Measurements from ENCODE around the gene RBMY1D. TPM values are rescaled to one million over a fixed set of nuclear protein-coding genes. Genes with fewer than 3 reads are reported as not detected.

RBMY1D gene
- total RNA-seq, 1 donor from 2014 or later: not detected

DNA sequence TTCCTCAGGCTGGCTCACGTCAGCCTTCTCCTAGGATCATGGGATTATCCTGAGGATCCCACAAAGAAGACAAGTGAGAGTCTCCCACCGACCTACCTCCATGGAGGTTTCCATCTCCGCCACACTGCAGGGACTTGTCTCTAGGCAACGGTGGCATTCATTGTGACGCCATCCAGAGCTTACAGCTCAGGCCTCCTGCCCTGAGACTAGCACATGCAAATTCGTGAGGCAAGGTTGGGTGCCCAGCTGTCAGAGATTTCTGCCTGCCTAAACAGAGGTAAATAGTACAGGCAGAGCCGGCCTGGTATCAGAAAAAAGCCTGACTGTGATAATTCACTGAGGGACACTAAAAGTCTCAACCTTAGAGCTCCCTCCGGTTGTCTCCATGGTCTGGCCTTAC, 58.0 kb downstream of the RBMY1D start:
- Histone ChIP-seq H3K9me3 (no peaks in the 10 kb centered on the region), H3K27me3 (no peaks in the 10 kb centered on the region), H3K27ac (no peak overlapping the region), H3K4me1 (no peaks in the 10 kb centered on the region), H3K36me3 (no peaks in the 10 kb centered on the region), H3K4me3 (no peak overlapping the region)
- intact Hi-C loops (cut with DNase I): no loop called here
- TF ChIP-seq POLR2AphosphoS5 (IDR thresholded peaks at IDR 0.05; ENCODE audit: insufficient read depth in 1 of 2, low read depth in 1 of 2) (no peak), POLR2A (IDR thresholded peaks at IDR 0.05) (no peak)
- TF ChIP-seq, protein P1, sequence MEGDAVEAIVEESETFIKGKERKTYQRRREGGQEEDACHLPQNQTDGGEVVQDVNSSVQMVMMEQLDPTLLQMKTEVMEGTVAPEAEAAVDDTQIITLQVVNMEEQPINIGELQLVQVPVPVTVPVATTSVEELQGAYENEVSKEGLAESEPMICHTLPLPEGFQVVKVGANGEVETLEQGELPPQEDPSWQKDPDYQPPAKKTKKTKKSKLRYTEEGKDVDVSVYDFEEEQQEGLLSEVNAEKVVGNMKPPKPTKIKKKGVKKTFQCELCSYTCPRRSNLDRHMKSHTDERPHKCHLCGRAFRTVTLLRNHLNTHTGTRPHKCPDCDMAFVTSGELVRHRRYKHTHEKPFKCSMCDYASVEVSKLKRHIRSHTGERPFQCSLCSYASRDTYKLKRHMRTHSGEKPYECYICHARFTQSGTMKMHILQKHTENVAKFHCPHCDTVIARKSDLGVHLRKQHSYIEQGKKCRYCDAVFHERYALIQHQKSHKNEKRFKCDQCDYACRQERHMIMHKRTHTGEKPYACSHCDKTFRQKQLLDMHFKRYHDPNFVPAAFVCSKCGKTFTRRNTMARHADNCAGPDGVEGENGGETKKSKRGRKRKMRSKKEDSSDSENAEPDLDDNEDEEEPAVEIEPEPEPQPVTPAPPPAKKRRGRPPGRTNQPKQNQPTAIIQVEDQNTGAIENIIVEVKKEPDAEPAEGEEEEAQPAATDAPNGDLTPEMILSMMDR (IDR thresholded peaks at IDR 0.05): no peak
- no peak for DNase-seq (ENCODE audit: extremely low spot score in 2 of 2)

DNA sequence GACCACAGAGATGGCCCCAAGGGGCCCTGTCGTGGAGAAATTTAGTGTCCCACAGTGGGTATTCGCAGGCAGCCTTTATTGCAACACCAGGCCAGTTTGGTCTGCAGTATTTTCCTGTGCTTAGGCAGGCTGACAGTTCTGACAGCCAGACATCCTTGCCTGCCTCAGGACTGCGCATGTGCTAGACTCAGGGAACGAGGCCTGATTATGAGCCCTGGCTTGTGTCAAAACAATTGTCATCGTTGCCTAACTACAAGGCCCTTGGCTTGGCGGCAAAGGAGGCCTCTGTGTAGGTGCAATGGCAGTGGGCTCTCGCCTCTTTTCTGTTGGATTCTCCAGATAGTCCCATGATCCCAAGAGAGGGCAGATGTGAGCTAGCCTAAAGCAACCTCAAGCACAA, 59.3 kb downstream of the RBMY1D start:
- no peaks in the 10 kb centered on the region for H3K36me3 ChIP-seq
- intact Hi-C loops (cut with DNase I): no loop called here
- no peak overlapping the region for H3K4me3 ChIP-seq
- DNase-seq (ENCODE audit: extremely low spot score in 2 of 2): no peak
- no peaks in the 10 kb centered on the region for H3K27me3 ChIP-seq
- no peaks in the 10 kb centered on the region for H3K4me1 ChIP-seq
- TF ChIP-seq POLR2AphosphoS5 (IDR thresholded peaks at IDR 0.05; ENCODE audit: insufficient read depth in 1 of 2, low read depth in 1 of 2): no peak
- TF ChIP-seq, protein P1 (IDR thresholded peaks at IDR 0.05): no peak
- TF ChIP-seq POLR2A (IDR thresholded peaks at IDR 0.05): no peak
- H3K27ac ChIP-seq: no peak overlapping the region
- no peaks in the 10 kb centered on the region for H3K9me3 ChIP-seq

Other genes with a start within 250 kb of the RBMY1D start
- not detected for gene RBMY1E, start 23.5 kb upstream of the RBMY1D start, total RNA-seq